ENCODE results near the gene NEK4.

DNA sequence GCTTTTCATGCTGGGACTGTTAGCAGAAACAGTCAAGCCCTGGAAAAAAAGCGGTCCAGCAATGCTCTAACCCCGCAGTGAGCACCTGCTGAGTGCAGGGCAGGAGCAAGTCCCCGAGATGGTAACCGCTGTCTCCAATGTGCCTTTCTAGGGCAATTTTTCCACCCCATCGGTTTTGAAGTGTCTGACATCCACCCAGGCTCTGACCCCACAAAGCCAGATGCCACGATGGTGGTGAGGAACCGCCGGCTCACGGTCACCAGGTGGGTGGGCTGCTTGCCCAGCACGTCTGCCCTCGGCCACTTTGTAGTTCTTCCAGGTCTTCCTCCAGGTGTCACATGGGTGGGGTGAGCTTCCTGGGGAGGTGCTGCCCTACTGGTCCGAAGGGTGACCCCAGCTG, 20.6 kb upstream of the NEK4 start:
- TF ChIP-seq POLR2A (IDR thresholded peaks at IDR 0.05): no peak
- TF ChIP-seq, protein P1, sequence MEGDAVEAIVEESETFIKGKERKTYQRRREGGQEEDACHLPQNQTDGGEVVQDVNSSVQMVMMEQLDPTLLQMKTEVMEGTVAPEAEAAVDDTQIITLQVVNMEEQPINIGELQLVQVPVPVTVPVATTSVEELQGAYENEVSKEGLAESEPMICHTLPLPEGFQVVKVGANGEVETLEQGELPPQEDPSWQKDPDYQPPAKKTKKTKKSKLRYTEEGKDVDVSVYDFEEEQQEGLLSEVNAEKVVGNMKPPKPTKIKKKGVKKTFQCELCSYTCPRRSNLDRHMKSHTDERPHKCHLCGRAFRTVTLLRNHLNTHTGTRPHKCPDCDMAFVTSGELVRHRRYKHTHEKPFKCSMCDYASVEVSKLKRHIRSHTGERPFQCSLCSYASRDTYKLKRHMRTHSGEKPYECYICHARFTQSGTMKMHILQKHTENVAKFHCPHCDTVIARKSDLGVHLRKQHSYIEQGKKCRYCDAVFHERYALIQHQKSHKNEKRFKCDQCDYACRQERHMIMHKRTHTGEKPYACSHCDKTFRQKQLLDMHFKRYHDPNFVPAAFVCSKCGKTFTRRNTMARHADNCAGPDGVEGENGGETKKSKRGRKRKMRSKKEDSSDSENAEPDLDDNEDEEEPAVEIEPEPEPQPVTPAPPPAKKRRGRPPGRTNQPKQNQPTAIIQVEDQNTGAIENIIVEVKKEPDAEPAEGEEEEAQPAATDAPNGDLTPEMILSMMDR (IDR thresholded peaks at IDR 0.05 in 4 of 5, conservative IDR thresholded peaks at IDR 0.05 in 1 of 5): no peak
